DMS79 treated with DMSO at 0.1 percent for 48 hours (cell line): ENCODE results near the gene UACA.
"Not testable (repeated sequence)": the region's sequence is repeated elsewhere in the genome, so short reads cannot be mapped to it uniquely, and the experiment has no call there.

Source experiments
- DNase-seq: peaks from one replicate; lab custom pipeline; 2025; lab: John Stamatoyannopoulos, UW

Gene UACA

GRCh38 chr15:70704731-70705130 is 58.6 kb downstream of the UACA start:
- DNase-seq = no peak

- DNase-seq = no peak
Observed at GRCh38 chr15:70704166-70704565, 59.2 kb downstream of the UACA start.

GRCh38 chr15:70703096-70703878 is 60.1 kb downstream of the UACA start:
- DNase-seq = no peak

- no peak for DNase-seq
Observed at GRCh38 chr15:70702584-70702983, 60.8 kb downstream of the UACA start.

GRCh38 chr15:70701891-70702568 is 61.3 kb downstream of the UACA start:
- no peak for DNase-seq

GRCh38 chr15:70701171-70701570 is 62.2 kb downstream of the UACA start:
- no peak for DNase-seq

- no peak for DNase-seq
Observed at GRCh38 chr15:70699890-70700289, 63.5 kb downstream of the UACA start.

- no peak for DNase-seq
Observed at GRCh38 chr15:70698836-70699390, 64.4 kb downstream of the UACA start.

- no peak for DNase-seq
Observed at GRCh38 chr15:70698426-70698825, 64.9 kb downstream of the UACA start.

GRCh38 chr15:70690491-70691276 is 72.7 kb downstream of the UACA start:
- no peak for DNase-seq

- no peak for DNase-seq
Observed at GRCh38 chr15:70690021-70690420, 73.3 kb downstream of the UACA start.

GRCh38 chr15:70687482-70687881 is 75.9 kb downstream of the UACA start:
- DNase-seq = no peak

- no peak for DNase-seq
Observed at GRCh38 chr15:70680817-70681216, 82.5 kb downstream of the UACA start.

- no peak for DNase-seq
Observed at GRCh38 chr15:70679919-70680231, 83.5 kb downstream of the UACA start.

- DNase-seq = no peak
Observed at GRCh38 chr15:70672081-70672480, 91.3 kb downstream of the UACA start.

- no peak for DNase-seq
Observed at GRCh38 chr15:70670680-70671079, 92.7 kb downstream of the UACA start.

GRCh38 chr15:70669966-70670658 is 93.2 kb downstream of the UACA start:
- no peak for DNase-seq

GRCh38 chr15:70669006-70669602 is 94.3 kb downstream of the UACA start:
- DNase-seq = no peak

GRCh38 chr15:70665599-70665998 is 97.8 kb downstream of the UACA start:
- DNase-seq = no peak

- no peak for DNase-seq
Observed at GRCh38 chr15:70664494-70664893, 98.9 kb downstream of the UACA start.

GRCh38 chr15:70663069-70663468 is 100.3 kb downstream of the UACA start:
- DNase-seq = not testable (repeated sequence)

- DNase-seq = no peak
Observed at GRCh38 chr15:70659662-70660061, 103.7 kb downstream of the UACA start.
